Thoracic aorta (tissue), 2 donors: ENCODE measurements around the gene CLMN. TPM values are rescaled to one million over a fixed set of nuclear protein-coding genes. Genes with fewer than 3 reads are reported as not detected.

Experiments
- ATAC-seq: fragments of 150-250 bp; one replicate; pipeline ENCODE4 v1.8.0; 2017; ENCODE audit warnings: low read depth; ENCODE audit not compliant: insufficient number of reproducible peaks, low FRiP score
- DNase-seq: peaks from one replicate; pipeline ENCODE4 v3.0.0-alpha.2; 2020; ENCODE audit warnings: low spot score
- H3K27ac ChIP-seq, 2 donors: fragments of 200-600 bp; sonication (generic); 1 replicate in 1 of 2; 2 replicates in 1 of 2; pipeline ENCODE4 v1.5.1; 2016; ENCODE audit warnings: mild to moderate bottlenecking in 2 of 2, moderate library complexity in 2 of 2
- H3K27me3 ChIP-seq: fragments of 200-600 bp; sonication (generic); replicated peaks from 2 replicates; pipeline ENCODE4 v1.6.0; 2016; ENCODE audit warnings: mild to moderate bottlenecking; ENCODE audit not compliant: insufficient read depth
- H3K36me3 ChIP-seq: fragments of 200-600 bp; sonication (generic); one replicate; pipeline ENCODE4 v1.5.1; 2016
- H3K4me1 ChIP-seq, 2 donors: fragments of 200-600 bp; sonication (generic); 1 replicate in 1 of 2; 2 replicates in 1 of 2; pipeline versions ENCODE4 v1.5.1 to v1.6.0; 2016; ENCODE audit warnings: low read depth in 2 of 2, mild to moderate bottlenecking in 1 of 2; ENCODE audit not compliant: control insufficient read depth in 1 of 2
- H3K4me3 ChIP-seq: fragments of 200-600 bp; sonication (generic); 2 replicates; pipeline ENCODE4 v1.5.1; 2016; ENCODE audit warnings: mild to moderate bottlenecking
- H3K9me3 ChIP-seq: fragments of 200-600 bp; sonication (generic); 2 replicates; pipeline ENCODE4 v1.5.1; 2016
- CTCF ChIP-seq: fragments of 200-600 bp; sonication (generic); IDR thresholded peaks from one replicate; pipeline ENCODE4 v1.5.1; 2019; ENCODE audit warnings: antibody characterized with exemption
- total RNA-seq, 2 donors: library from RNA; depleted of rRNA; stranded (reverse); fragments of >200 nt; gene quantifications; one replicate each; pipeline versions ENCODE4 v1.1.0 to v1.2.3, GENCODE V29; 2016

Gene CLMN
- total RNA-seq, 2 donors from 2014 or later: 7.3 to 10.4 TPM

DNA sequence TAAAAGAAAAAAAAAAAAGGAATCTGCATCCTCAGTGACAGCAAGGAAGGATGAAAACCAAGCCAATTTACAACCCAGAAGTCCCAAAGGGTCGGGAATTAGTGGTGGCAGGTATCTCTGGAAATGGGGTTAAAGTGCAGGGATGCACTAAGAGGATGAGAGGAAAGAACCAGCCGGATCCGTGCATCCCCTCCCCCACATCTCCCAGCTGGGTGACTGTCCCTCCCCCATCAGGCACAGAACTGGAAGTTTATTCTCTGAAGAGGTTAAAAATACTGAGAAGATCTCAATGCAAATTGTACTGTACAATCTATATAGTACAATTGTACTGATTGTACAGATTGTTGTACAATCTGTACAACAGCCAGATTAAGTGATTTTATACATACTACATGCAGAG is 15.4 kb downstream of the CLMN start:
- no peak for DNase-seq
- Histone ChIP-seq H3K4me1 (no peaks in the 10 kb centered on the region), H3K27ac (no peak overlapping the region), H3K27me3 (no peaks in the 10 kb centered on the region), H3K36me3 (no peaks in the 10 kb centered on the region), H3K9me3 (no peaks in the 10 kb centered on the region), H3K4me3 (no peak overlapping the region)
- no peak for TF ChIP-seq CTCF
- no peak for ATAC-seq

- TF ChIP-seq CTCF: no peak
- H3K9me3 ChIP-seq: no peaks in the 10 kb centered on the region
- H3K27me3 ChIP-seq: no peaks in the 10 kb centered on the region
- DNase-seq (no peak), ATAC-seq (no peak)
- no peak overlapping the region for H3K27ac ChIP-seq
- H3K36me3 ChIP-seq: no peaks in the 10 kb centered on the region
- no peaks in the 10 kb centered on the region for H3K4me1 ChIP-seq
- H3K4me3 ChIP-seq: no peak overlapping the region
Measured at GRCh38 chr14:95303552-95303951, 16.2 kb downstream of the CLMN start.

DNA sequence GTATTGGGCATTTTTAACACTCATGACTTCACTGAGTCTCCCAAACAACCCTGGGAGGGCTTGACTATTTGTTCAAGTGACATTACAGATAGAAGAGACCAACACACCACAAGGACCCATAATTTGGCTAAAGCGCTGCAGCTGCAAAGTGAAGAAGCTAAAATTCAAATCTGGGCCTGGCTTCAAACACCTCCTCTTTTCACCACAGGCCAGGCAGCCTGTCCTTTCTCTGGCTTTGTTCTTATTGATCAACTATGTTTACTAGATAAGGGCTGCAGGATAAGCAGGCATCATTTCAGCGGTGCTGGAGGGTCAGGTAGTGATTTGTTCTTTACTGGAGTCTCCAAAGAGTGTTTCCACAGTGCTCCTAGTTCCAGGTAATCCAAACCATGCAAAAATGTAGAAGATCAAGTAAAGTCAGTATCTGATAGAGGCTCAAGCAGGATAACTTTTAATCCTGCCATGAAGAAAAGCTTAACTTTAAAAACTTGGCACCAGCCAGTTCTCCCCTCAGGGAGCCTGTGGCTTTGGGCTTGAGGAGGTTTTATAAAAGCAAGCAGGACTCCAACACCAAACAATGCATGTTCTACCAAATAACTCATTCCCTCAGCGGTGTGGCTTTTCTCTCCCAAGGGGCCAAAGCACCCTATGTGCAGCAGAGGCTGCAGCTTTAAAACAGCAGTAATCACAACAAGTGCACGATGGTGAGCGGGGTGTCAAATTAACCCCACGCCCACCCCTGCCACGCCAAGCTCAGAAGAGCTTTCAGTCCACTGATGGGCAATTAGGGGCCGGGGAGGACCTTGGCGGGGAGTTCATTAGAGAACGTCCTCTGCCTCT is 16.8 kb downstream of the CLMN start:
- Histone ChIP-seq H3K4me3 (no peak overlapping the region), H3K4me1 (no peaks in the 10 kb centered on the region), H3K36me3 (no peaks in the 10 kb centered on the region), H3K9me3 (no peaks in the 10 kb centered on the region), H3K27me3 (no peaks in the 10 kb centered on the region), H3K27ac (no peak overlapping the region)
- DNase-seq (no peak), ATAC-seq (no peak)
- TF ChIP-seq CTCF: no peak

DNA sequence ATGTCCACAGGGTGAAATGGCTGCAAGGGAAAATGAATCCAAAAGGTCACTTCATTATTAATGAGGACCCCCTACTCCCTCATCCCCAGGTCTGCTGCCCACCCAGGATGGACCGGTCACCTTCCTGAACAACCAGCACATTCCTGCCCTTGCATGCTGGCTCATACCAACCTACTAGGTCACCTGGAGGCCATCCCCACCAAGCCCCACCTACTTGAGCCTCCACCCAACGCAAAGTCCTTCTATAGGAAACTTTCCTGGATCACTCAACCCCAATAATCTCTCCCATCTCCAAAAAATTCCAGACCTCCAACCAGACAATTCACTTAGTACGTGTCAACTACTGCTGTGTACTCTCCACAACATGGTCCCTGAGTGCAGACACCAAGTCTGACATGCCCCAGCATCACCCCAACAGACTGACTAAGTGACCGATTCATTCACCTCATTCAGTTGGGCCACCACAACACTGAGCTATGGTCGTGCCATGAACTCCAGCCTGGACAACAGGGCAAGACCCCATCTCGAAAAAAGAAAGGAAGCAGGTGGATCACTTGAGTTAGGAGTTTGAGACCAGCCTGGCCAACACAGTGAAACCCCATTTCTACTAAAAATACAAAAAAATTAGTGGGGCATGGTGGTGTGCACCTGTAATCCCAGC is 18.1 kb downstream of the CLMN start:
- H3K4me3 ChIP-seq: no peak overlapping the region
- H3K9me3 ChIP-seq: no peaks in the 10 kb centered on the region
- no peak for TF ChIP-seq CTCF
- no peaks in the 10 kb centered on the region for H3K4me1 ChIP-seq
- H3K27me3 ChIP-seq: no peaks in the 10 kb centered on the region
- DNase-seq (no peak), ATAC-seq (no peak)
- no peaks in the 10 kb centered on the region for H3K36me3 ChIP-seq
- no peak overlapping the region for H3K27ac ChIP-seq

DNA sequence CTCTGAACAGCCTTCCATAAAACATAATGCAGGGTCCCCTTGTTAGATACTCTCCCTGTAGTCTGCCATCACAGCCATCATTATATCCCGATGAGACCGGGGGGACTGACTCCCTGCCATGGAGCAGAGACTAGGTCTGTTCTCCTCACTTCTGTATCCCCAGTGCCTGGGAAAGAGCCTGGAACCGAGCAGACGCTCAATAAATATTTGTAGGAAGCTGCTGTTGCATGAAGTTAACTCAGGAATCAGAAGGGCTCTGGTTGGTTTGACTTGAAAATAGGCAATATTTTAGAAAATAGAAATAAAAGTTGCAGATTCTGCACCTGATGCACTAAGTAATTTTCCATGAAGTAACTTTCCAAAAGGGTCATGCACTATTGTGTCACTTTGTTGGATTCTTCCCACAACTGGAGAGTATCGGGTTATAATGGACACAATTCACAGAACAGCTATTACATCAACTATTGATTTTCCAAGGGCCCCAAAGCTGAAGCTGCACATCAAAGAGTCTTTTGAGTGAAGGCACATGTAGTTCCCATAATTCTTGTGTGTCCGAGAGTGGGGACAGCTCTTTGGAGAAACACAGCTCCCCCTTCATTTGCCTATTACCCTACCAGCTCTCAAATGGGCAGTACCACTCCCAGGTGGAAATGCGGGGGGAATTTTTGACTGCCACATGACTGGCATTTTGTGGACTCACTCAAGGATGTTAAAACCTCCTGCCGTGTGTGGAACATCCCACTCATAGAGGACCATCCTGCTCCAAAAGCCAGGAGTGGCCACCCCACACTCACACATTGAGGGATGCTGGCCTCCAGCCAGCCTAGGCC is 18.8 kb downstream of the CLMN start:
- no peak overlapping the region for H3K27ac ChIP-seq
- ATAC-seq: no peak
- H3K27me3 ChIP-seq: no peaks in the 10 kb centered on the region
- no peak overlapping the region for H3K4me3 ChIP-seq
- H3K36me3 ChIP-seq: no peaks in the 10 kb centered on the region
- H3K9me3 ChIP-seq: no peaks in the 10 kb centered on the region
- DNase-seq: no peak
- TF ChIP-seq CTCF: no peak
- no peaks in the 10 kb centered on the region for H3K4me1 ChIP-seq
